NCI-H2171 (cell line): ENCODE results near the gene ASPDH.
"Not testable (repeated sequence)": the region's sequence is repeated elsewhere in the genome, so short reads cannot be mapped to it uniquely, and the experiment has no call there.

Source experiments
- DNase-seq: peaks from one replicate; lab custom pipeline; 2025; lab: John Stamatoyannopoulos, UW

ASPDH gene

DNA sequence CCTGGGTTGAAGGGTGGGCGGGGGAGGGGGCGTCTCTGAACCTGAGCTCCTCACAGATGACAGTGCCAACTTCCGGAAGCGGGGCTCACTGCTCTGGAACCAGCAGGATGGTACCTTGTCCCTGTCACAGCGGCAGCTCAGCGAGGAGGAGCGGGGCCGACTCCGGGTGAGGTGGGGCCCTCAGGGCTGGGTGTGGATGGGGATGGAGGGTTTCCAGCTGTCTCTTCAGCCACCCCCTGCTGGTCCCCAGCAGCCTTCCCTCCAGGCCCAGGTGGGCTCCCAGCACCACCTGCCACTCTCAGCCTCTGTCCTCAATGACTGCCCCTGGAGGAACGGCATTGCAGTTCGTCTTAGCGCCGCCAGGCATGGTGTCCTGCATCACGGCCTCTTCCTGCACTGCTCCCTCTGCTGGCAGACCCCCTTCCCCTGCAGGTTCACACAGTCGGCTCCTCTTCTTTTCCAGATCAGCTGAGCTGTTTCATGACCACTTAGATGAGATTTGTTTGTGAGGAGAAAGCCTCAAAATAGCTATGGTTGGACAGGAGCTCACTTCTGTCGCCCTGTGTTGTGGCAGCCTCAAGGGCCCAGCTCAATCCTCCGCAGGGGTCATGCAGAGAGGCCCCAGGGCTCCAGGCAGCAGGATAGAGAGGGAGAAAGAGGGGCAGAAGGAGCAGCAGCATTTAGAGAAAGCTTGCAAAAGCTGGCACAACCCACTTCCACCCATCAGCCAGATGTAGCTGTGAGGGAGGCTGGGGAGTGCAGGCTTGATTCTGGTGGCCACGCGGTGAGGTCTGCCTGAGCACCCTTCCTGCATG is 34.6 kb downstream of the ASPDH start:
- no peak for DNase-seq

DNA sequence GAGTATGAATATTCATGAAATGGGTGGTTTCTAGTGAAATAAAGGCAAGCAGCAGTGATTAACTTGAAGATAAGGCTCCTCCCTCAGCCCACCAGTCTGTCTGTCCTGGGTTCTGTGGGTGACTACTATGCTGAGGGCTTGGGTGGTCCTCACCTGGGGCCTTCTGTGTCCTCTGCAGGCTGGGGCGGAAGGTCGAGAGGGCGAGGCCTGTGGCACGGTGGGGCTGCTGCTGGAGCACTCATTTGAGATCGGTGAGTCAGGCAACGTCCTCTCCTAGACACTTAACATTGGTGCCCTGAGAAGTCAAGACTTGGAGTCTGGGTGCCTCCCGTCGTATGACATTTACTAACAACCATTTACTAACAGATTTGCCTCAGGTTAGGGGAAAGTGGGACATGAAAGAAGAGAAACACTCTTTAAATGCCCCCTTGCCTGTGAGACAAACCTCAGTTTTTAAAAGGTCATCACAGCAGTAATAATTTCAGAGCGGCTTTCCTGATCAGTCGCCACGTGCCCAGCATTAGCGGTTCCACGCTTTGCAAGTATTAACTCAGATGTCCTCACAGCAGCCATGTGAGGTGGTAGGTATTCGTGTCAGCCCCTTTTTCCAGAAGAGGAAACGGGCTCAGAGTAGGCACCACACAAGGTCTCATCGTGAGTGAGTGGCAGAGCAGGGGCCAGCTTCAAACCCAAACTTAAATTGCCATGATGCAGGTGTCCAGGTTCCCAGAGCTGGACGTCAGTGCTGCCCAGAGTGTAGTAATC is 35.8 kb downstream of the ASPDH start:
- DNase-seq, result no peak

- no peak for DNase-seq
Measured at GRCh38 chr19:50476907-50477238, 36.8 kb downstream of the ASPDH start.

DNA sequence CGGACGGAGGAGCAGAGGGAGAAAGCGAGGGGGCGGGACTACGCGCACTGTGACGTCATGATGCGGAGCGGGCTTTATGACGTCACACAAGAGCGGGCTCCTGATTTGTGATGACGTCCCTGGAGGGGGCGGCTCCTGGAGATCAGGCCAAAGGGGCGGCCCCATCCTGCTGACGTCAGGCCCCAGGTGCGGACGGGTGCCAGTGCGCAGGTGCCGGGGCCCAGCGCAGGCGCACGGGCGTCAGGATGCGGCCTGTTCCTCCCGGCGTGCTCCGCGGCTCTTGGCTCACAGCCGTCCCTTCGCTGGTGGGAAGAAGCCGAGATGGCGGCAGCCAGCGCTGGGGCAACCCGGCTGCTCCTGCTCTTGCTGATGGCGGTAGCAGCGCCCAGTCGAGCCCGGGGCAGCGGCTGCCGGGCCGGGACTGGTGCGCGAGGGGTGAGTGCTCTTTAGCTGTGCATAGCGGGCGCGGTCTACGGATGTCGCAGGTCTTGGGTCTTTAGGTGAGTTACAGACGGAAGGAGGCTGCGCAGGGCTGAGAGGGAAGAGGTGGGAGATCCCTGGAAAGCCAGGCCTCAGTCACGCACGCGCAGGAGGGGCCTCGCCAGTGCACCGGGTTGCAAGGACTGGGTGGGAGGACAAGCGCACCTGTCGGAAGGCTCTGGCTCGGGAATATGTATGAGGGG is 37.3 kb downstream of the ASPDH start, which contains the start of the genes EMC10 and GARIN5A:
TSS of gene EMC10 (plus strand) at position 284 of the 683 bp plus-strand sequence. CDS start at position 322, 38 bp downstream.
TSS of gene GARIN5A (minus strand) at position 625 of the 683 bp plus-strand sequence. CDS start at position 165, 460 bp downstream.
- peak; percentile 89 for DNase-seq

DNA sequence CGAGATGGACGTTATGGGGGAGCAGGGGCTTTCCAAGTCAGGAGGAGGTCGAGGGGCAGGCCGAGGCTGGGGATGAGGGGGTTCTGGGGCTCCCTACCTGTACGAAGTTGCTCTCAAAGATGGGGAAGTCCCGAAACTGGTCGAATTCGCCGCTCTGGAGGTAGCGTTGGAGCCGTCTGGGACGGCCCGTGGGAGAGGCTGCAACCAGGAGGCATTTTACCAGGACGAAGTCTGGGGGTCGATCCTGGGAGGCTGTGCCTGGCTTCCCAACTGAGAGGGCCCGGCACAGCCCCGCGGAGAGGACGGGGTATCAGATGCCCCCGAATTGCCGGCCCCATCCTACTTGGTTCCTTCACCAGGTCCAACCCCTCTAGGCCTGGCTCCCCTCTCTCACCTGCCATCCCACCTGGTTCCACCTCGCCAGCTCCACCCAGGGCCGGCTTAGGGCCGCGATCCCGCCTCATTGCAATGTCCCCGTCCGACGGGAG is 37.9 kb downstream of the ASPDH start:
- no peak for DNase-seq

DNA sequence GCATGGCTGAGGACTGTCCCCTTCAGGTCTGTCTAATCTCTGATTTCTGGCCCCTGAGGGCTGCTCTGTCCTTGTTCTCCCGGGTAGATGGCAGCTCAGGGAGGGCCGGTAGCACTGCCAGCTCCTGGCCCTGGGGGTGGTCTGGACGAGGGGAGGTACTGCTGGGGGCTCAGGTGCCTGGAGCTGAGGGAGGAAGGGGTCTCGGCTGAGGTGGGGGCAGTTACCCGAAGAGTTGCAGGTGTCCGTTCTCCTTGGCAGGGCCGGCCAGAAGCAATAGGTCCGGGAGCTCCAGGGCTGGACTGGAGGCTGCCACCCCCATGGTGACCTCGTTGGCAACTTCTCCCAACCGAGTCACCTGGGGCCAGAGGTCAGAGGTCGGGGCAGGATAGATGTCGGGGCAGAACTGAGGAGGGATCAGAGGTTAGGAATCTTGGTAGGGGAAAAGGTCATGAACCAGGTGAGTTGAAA is 38.6 kb downstream of the ASPDH start:
- DNase-seq, result no peak

GRCh38 chr19:50473336-50473735 is 40.4 kb downstream of the ASPDH start:
- not testable (repeated sequence) for DNase-seq

GRCh38 chr19:50468818-50469217 is 44.9 kb downstream of the ASPDH start:
- DNase-seq, result no peak

DNA sequence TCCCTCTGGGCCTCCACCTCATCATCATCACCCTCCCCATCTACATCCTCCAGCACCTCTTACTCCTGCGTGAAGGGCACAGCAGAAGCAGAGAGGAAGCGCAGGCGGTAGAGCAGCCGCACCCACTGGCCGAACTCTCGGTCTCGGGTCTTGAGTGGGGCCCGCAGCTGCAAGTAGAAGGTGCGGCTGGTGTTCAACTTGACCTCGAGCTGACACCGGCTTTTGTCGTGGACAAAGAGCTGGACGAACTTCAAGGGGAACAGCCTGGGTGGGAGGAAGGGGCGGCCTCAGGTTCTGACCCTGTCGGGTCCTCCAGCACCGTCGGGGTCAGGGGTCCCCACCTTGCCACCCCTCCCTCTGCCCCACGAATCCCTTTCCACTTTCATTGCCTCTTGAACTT is 46.1 kb downstream of the ASPDH start:
- DNase-seq, result no peak

DNA sequence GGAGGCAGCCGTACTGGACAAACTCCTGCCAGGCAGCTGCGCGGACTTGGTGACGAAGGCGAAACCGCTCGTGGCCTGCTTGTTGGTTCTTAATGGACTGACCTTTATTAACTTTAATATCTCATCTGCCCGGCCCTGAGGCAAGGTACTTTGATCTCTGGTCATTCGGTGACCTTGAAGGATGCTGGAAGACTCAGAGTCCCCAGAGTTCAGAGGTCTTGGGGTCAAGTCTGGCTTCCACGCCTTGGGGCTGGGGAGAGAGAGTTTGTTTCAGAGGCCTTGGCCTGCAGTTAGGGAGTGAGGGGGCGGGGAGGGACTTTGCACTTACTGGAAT is 47.0 kb downstream of the ASPDH start:
- no peak for DNase-seq

DNA sequence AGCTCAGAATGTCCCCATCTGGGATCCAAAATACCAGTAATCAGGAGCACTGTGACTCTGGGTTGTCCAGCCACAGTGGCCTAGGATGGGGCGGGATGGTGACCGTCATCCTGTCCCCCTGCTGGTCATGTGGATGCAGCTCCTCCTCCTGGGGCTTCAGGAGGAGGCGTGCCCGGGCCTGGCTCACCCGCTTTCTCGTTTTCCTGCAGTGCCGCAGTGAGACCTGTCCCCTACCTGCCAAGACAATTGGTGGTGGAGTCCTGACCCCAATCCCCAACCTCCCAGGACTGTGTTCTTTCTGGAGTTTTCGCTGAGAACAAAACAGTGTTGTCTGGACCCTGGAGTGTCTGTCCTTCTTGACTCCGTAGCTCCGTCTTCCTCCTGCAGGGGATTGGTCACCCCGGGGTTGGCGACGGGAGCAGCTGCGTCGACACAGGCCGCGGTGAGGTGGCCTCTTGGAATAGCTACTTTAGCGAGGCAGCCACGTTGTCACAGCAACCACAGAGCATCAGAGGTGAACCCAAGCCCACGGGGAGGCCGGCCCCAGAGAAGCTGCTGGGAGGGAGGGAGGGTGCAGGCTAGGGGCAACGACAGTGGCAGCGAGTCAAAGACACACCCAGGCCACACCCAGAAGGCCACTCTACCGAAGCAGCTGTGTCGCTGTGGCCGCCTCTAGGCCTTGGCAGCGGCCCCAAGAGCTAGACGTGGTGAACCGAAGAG is 47.6 kb downstream of the ASPDH start:
- no peak for DNase-seq

DNA sequence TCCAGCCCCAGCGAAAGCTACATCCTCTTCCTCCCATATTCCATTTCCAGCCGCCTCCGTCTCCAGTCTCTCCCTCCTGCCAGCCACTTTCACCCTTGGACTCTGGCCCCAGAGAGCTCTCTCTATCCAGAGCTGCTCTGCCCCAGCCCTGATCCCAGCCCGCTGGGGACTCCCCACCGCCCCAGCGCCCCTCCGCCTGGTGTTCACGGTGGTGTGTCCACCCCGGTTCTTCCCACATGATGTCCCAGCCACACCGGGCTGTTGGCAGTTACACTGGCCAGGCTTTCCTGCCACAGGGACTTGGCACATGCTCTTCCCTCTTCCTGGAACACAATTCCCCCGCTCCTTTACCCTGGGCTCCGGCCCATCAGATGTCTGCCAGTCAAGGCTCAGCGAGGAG is 48.7 kb downstream of the ASPDH start:
- DNase-seq, result no peak

DNA sequence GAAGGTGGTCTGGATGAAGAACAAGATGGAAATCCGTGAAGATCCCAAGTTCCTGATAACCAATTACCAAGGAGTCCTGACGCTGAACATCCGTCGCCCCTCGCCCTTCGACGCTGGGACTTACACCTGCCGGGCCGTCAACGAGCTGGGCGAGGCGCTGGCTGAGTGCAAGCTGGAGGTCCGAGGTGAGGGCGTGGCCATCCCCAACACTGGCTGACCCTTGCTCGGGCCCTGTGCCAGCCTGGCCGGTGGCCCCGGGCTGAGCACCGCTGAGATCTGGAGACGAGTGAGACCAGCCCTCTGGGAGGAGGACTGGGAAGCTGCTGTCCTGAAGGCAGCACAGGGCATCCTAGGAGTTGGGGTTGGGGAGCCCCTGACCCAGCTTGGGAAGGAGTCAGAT is 49.4 kb downstream of the ASPDH start:
- DNase-seq, result no peak

GRCh38 chr19:50462970-50463369 is 50.7 kb downstream of the ASPDH start:
- no peak for DNase-seq
